ENCODE results near the gene AOPEP.

DNA sequence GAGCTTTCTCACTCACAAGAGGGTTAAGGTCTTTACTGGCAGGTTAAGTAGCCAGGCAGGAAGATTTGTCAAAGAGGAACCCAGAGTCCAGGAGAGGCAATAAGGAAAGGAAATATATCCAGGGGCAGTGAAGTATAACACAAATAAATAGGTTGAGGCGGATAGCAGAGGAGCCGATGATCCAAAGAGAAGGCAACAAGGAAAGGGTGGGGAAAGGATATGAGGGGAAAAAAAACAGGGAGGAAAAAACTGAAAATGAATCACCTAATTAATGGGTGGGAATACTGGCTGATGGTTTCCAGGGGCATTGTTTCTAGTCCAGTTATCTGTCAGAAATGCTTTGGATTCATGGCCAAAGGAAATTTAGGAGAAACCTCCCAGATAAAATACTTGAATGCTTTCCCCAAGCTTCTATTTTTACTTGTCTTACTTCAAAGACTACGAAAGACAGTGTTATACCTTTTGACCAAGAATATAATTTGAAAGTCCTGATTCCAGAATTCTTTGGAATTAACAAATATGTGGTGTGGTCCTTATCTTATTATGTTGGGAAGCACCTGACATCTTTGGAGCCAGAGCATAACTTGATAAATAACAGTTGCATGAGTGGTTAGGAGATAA, 146.5 kb downstream of the AOPEP start:
- TF ChIP-seq POLR2A (IDR thresholded peaks at IDR 0.05) (no peak), EP300 (IDR thresholded peaks at IDR 0.05) (no peak), POLR2AphosphoS5 (IDR thresholded peaks at IDR 0.05) (no peak)
- TF ChIP-seq, protein P1, sequence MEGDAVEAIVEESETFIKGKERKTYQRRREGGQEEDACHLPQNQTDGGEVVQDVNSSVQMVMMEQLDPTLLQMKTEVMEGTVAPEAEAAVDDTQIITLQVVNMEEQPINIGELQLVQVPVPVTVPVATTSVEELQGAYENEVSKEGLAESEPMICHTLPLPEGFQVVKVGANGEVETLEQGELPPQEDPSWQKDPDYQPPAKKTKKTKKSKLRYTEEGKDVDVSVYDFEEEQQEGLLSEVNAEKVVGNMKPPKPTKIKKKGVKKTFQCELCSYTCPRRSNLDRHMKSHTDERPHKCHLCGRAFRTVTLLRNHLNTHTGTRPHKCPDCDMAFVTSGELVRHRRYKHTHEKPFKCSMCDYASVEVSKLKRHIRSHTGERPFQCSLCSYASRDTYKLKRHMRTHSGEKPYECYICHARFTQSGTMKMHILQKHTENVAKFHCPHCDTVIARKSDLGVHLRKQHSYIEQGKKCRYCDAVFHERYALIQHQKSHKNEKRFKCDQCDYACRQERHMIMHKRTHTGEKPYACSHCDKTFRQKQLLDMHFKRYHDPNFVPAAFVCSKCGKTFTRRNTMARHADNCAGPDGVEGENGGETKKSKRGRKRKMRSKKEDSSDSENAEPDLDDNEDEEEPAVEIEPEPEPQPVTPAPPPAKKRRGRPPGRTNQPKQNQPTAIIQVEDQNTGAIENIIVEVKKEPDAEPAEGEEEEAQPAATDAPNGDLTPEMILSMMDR (IDR thresholded peaks at IDR 0.05) = no peak
